ENCODE measurements around the gene NOP16. TPM values are rescaled to one million over a fixed set of nuclear protein-coding genes. Genes with fewer than 3 reads are reported as not detected.
"Not testable (repeated sequence)": the region's sequence is repeated elsewhere in the genome, so short reads cannot be mapped to it uniquely, and the experiment has no call there.

Gene NOP16
- total RNA-seq, 1 donor from 2014 or later: 22.6 TPM

- no peak for ATAC-seq
- DNase-seq (ENCODE audit: missing footprints): no peak
- intact Hi-C loops (cut with DNase I): no loop called here
These were observed 24.3 kb upstream of the NOP16 start for GRCh38 chr5:176412517-176413254.

GRCh38 chr5:176410486-176411180, 22.2 kb upstream of the NOP16 start:
- intact Hi-C loops (cut with DNase I): no loop called here
- DNase-seq (ENCODE audit: missing footprints) (no peak), ATAC-seq (no peak)

DNA sequence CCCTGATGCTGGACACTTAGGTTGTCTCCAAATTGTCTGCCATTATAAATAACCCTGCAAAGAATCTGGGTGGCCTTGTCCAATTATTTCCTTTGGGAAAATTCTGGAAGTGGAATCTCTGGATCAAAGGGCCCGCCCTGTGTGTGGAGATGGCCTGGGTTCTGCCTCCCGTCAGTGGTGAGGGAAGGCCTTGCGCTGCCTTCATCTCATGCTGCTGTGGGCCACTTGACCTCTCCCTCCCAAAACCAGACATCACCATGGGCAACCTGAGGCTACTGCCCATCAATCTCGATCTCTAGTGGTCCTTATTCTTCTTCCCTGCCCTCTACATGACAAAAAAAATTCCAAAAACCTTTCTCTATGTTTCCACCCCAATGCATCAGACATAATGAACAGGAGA, 21.4 kb upstream of the NOP16 start:
- DNase-seq (ENCODE audit: missing footprints) (no peak), ATAC-seq (no peak)
- intact Hi-C loops (cut with DNase I): no loop called here

DNA sequence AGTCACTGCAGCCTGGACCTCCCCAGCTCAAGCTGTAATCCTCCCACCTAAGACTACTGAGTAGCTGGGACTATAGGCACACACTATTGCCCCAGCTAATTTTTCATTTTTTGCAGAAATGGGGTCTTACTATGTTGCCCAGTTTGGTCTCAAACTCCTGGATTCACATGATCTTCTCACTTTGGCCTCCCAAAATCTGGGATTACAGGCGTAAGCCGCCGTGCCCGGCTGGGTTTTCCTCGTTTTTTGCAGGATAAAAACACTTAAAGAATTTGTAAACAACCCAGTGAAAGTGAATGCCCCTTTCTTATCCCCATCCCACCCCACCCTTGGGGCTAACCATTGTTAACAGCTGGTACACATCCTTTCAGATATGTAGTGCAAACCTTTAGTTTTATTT, 20.2 kb upstream of the NOP16 start:
- intact Hi-C loops (cut with DNase I): no loop called here
- DNase-seq (ENCODE audit: missing footprints): no peak
- ATAC-seq: no peak

GRCh38 chr5:176408252-176408573, 19.8 kb upstream of the NOP16 start:
- intact Hi-C loops (cut with DNase I); ATAC-seq; DNase-seq (ENCODE audit: missing footprints): not testable (repeated sequence)

GRCh38 chr5:176407456-176408251, 19.3 kb upstream of the NOP16 start:
- ATAC-seq (peak; percentile 64), DNase-seq (ENCODE audit: missing footprints) (no peak)
- intact Hi-C loops (cut with DNase I): no loop called here

DNA sequence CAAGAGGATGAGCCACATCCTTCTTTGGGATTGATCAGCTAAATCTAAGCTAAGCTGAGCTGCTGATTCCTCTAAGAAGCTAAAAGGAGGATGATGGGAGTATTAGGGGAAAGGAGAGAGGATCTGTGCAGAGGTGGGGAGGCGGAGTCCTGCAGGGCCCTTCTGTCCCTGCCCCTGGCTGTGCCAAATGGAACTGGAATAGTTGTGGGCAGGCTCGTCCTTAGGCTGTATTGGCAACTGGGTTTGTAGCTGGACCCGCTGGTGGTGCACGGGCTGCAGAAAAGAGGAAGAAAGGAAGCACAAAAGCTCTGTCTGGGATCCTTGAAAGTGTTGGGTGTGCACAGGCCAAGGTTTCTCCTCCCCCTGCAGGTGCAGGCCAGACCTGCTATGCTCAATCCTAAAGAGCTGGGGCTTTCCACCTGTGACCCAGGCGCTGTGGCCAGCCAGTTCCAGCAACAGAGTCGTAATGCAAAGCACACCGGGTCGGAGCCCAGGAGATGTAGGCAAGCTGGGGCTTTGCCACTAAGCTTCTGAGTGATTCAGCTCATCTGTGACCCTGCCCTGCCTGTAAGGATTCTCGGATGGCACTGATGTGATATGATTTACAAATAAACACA, 18.1 kb upstream of the NOP16 start:
- DNase-seq (ENCODE audit: missing footprints): no peak
- no peak for ATAC-seq
- intact Hi-C loops (cut with DNase I): no loop called here

GRCh38 chr5:176405656-176406435, 17.4 kb upstream of the NOP16 start:
- DNase-seq (ENCODE audit: missing footprints) (no peak), ATAC-seq (no peak)
- intact Hi-C loops (cut with DNase I): no loop called here

DNA sequence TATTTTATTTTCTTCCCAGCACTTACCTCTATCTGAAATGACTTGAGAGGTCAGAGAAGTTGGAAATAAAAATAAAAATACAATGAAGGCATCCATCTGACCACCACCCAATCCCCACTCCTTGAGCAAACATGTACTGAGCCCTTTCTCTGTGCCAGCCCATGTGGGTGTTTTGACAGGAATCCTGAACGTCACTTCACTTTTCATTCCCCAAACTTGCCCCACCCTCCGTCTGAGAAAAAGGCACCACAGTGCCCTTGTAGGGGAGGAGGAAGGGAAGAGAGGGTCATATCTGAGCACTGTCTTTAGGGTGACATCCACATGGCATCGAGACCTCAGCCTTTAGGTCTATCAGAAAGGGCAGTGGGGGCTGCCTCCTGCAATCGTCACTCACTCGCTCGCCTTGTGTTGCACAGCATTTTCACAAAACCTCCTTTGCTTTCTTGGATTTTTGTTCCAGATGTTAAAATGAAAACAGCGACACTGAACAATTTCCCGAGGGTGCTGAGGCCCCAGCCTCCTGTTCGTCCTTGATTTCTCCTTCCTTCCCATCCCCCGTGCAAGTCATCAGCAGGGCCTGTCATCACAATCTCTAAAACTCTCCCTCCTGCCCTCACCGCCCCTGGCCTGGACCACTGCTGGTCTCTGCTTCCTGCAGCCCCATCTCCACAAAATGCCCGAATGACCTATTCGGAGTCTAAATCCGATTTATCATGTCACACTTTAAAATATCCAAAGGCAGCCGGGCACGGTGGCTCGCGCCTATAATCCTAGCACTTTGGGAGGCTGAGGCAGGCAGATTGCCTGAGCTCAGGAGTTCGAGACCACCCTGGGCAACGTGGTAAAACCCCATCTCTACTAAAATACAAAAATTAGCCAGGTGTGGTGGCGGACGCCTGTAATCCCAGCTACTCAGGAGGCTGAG, 13.1 kb upstream of the NOP16 start:
- no peak for ATAC-seq
- intact Hi-C loops (cut with DNase I): no loop called here
- no peak for DNase-seq (ENCODE audit: missing footprints)

GRCh38 chr5:176400382-176401156, 12.2 kb upstream of the NOP16 start:
- DNase-seq (ENCODE audit: missing footprints) (peak; percentile 71), ATAC-seq (no peak)
- intact Hi-C loops (cut with DNase I): no loop called here

DNA sequence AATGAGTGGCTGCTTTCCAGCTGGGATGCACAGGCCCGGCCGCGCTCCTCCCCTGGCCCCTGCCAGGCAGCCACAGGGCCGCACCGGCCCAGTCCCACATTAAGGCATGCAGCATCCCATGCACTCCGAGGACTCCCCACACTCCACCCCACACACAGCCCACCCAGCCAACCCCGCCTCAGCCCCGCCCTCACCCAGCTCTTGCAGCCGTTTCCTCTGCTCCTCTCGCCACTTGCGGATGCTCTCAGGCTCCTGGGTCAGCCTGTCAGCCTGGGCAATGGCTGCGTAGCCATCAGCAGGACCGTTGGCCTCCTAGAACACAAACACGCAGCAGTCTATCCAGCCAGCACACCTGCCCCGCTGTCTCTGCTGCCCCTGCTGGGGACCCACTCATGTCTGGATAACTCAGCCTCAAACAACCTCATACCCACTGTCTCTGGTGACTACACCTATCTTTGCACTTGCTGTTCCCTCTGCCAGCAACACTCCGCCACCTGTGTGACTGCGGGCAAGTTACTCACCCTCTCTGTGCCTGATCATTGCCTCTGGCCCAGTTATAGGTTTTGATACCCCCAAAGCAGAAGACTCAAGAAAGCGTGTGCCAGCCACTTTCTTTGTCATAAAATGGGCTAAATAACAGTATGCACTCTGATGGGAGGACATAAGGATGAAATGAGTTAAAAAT, 9.5 kb upstream of the NOP16 start:
- no peak for DNase-seq (ENCODE audit: missing footprints)
- no peak for ATAC-seq
- intact Hi-C loops (cut with DNase I): no loop called here

DNA sequence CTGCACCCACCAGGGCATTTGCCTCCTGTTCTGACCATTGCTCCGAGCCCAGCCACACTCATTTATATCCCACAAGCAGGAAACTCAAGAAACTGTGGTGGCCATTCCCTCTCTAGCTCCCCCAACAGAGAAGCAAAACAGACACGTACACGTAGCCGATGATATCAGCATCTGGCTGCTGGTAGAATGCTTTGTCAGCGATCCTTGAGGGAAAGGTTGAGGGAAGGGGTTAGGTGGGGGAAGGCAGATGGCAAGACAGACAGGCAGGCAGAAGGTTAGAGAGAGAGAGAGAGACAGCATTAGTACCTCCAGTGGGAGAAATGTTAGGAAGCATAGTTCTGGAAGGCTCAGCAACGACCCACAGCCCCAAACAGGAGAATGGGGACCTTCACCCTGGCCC, 7.9 kb upstream of the NOP16 start:
- intact Hi-C loops (cut with DNase I): no loop called here
- DNase-seq (ENCODE audit: missing footprints) (no peak), ATAC-seq (no peak)

DNA sequence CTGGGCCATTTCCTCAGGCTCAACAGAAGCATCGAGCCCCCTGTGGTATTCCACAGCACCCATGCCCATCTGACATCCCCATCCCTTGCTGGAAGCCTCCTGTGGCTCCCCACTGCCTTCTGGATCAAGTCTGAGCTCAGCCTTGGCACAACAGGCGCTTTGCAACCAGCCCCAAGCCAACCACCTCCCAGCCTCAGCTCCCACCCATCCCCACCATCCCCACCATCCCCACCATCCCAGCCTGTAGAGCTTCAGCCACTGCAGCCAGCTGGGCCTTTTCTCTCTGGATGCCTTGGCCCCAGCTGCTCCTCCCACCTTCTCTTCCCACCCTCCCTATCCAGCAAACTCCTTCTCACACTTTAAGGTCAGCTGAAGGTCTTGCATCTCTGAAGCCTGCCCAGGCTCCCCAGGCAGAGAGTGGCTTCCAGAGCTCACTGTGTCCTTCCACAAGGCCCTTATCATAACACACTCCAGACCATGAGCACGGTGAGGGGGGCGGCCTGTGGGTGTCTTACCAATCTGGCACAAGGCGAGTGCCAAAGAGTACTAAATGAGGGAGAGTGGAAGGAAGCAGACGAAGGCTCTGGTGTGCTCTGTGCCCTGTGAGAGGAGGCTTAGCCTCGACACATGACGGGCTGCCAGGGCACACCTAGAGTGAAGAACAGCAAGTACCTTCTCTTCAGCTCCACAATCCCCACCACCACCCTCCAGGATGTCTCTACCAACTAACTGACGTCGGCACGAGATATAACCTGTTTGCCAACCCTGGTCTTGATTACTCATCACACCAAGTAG, 6.7 kb upstream of the NOP16 start:
- ATAC-seq: peak; percentile 88
- DNase-seq (ENCODE audit: missing footprints): peak; percentile 83
- intact Hi-C loops (cut with DNase I): no loop called here

DNA sequence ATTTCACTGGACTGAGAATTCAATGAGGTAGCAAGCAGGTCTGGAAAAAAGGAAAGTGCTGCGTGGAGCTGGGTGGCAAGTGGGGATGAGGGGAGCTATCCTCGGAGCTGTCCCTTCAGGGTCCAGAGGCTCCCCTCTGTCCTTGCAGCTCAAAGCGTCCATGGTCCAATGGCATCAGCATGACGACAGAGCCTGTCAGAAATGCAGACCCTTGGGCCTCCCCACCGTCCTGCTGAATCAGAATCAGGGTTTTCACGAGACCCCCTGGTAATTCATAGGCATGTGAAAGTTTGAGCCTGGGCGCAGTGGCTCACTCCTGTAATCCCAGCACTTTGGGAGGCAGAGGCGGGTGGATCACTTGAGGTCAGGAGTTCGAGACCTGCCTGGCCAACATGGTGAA, 5.7 kb upstream of the NOP16 start:
- intact Hi-C loops (cut with DNase I): no loop called here
- no peak for ATAC-seq
- no peak for DNase-seq (ENCODE audit: missing footprints)

GRCh38 chr5:176392526-176392925, 4.1 kb upstream of the NOP16 start:
- ATAC-seq: no peak
- intact Hi-C loops (cut with DNase I): no loop called here
- no peak for DNase-seq (ENCODE audit: missing footprints)

GRCh38 chr5:176391999-176392398, 3.6 kb upstream of the NOP16 start:
- ATAC-seq: no peak
- DNase-seq (ENCODE audit: missing footprints): no peak
- intact Hi-C loops (cut with DNase I): no loop called here

Measured in Right ventricle myocardium inferior (tissue), 1 donor.